GM21526 (cell line): ENCODE results near the gene BICD1.

Source experiments
- ATAC-seq: cut with Tn5 transposase; IDR thresholded peaks from one replicate; pipeline ENCODE4 v1.9.1; 2021; ENCODE audit warnings: moderate library complexity; ENCODE audit not compliant: unreplicated experiment, low FRiP score

BICD1 gene

DNA sequence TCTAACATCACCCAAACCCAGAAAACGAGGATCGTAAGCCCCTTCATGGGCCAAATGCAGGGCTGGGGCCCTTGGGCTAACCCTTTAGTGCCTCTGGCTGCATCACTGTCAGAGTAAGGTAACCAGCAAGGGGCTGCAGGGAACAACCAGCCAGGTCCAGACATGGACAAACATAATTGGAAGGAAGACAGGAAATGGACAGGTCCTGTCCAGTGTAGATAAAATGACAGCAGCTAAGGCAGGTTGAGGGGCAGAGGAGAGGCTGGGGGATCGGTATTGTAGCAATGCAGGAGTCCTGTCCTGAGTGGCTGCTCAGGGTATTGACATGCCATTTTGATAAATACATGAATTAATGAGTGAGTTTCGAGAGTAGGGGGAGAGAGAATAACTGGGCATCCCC lies 29.8 kb downstream of the BICD1 start:
- no peak for ATAC-seq

GRCh38 chr12:32139064-32139421 lies 32.4 kb downstream of the BICD1 start:
- ATAC-seq = peak; percentile 82

GRCh38 chr12:32140877-32141276 lies 34.2 kb downstream of the BICD1 start:
- ATAC-seq = no peak

DNA sequence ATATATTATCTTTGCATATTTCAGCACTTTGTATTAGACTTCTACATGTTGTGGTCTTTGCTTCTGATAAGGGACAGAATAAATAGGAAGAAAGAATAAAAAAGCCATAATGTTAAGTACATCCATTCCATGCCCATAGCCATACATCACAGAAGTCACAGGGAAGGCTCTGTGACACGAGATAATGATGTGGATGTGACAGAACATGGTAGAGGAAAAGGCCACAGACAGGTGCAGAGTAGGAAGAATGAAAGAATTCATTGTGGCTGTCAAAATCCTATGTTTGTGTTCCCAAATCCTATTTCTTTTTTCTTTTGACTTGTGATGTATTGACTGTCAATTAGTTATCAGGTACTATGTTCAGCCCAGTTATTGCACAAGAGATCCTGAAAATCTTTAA lies 38.4 kb downstream of the BICD1 start:
- ATAC-seq = no peak

DNA sequence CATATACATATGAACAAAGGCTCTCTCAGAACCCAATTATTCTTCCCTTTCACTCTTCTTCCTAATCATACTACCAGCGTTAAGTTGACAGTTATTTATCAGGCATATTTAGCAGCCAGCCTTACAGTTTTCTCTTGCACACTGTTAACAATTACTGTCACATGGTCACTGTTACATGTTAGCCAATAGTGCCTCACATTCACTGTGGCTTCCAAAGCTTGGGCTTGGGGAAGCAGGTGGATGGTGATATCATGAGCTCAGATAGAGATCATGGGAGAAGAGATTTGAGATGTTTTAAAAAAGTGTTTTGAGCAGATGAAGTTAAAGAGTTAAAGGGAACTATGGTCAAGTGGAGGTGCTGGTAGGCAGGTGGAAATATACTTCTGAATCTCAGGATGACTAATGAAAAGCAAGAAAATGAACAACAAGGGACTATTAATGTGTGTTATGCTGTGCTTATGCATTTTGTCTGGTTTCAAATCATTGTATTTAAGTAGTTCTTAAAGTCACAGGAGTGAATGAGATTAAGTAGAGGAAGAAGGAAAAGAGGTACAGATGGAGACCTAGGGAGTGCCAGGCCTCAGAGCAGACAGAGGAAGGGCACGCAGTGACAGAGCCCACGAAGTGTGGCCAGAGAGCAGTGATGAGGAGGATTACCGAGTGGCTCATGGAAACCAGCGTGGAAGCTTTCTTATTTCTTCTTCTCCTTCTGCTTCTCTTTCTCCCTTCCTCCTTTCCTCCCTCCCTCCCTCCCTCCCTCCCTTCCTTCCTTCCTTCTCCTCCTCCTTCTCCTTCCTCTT lies 39.6 kb downstream of the BICD1 start:
- ATAC-seq = peak; percentile 74

GRCh38 chr12:32148372-32148771 lies 41.7 kb downstream of the BICD1 start:
- ATAC-seq = no peak

DNA sequence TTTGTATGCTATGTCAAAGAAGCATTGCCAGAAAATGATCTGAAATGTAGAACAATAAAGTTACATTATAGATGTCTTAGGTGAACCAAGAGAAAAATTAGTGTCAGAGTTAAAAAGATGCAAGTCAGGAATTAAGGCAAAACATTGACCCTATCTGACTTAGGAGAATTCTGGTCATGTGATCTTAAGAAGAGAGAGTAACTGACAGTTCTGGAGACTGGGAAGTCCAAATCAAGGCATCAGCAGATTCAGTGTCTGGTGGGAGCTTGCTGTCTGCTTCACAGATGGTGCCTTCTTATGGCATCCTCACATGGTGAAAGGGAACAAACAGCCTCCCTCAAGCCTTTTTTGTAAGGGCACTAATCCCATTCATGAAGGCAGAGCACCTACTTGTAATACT lies 42.8 kb downstream of the BICD1 start:
- no peak for ATAC-seq

GRCh38 chr12:32151086-32151485 lies 44.4 kb downstream of the BICD1 start:
- no peak for ATAC-seq

DNA sequence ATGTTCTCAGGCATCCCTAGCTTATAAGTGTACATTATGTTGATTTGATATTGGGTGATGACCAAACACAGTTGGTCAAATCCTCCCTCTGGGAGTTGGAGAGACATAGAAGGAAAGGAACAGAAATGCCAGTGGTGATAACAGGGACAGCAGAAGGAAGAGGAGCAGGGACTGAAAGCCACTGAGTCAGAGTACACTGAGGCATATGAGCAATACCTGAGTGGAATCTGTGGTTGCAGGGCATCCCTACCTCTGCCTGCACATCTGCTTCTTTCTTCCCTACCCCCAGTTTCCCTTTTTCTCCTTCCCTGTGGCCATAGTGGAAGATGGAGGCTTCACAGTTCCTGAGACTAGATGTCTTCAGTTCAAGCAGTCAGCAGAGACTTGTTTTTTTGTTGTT lies 44.9 kb downstream of the BICD1 start:
- no peak for ATAC-seq

- no peak for ATAC-seq
Observed at GRCh38 chr12:32155041-32155440, 48.4 kb downstream of the BICD1 start.

- ATAC-seq = no peak
Observed at GRCh38 chr12:32155961-32156529, 49.4 kb downstream of the BICD1 start.

DNA sequence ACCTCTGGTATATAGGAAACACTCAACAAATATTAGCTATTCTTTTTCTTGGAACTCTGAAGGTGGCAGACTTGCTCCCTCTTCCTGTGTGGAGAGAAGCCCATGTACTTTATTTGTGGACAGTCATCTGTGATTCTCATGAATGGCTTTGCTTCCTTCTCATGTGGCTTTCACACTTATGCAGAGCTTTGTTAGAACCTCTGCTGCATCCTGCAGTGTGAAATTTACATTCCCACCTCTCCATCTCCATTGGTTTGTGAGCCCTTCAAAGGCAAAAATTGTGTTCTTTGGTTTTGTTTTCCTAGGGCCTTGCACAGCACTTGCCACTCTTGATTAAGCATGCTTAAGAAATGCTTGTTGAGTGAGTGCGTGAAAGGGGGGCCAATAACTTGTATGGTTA lies 51.9 kb downstream of the BICD1 start:
- ATAC-seq = no peak

- no peak for ATAC-seq
Observed at GRCh38 chr12:32159381-32159780, 52.7 kb downstream of the BICD1 start.

GRCh38 chr12:32159925-32160324 lies 53.3 kb downstream of the BICD1 start:
- ATAC-seq = no peak

DNA sequence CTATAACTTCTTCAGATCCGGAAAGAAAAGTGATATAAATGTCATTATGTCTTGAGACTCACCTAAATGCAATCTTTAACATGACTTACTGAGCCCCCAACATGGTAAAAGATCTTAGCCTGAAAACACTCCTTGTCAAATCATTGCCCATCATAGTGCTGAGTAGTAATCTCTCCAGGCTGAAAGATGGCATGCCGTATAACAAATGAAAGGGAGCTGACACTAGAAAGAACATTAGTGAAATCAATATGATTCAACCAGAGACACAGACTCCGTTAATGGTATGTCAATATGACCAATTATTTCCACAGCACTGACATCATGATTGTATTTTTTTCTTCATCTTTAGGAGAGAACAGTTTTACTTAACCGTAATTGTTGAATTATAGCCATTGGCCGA lies 54.4 kb downstream of the BICD1 start:
- no peak for ATAC-seq

DNA sequence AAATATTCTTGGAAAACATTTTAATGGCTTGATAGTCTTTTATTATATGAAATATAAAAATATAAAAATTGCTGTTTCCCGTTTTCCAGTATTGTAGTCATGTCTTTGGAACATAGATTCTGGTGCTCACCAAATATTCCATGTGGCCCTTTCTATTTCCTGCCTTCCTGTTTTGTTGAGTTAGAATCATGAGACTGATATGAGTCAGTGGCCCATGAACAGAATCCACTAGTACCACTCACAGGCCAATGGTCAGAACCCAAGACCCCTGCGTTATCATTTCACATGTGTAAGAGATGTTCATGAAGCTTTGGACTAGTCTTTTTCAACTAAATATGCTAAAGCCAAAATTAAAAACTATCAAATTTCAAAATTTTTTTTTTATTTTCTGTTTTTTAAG lies 56.9 kb downstream of the BICD1 start:
- ATAC-seq = no peak

- ATAC-seq = no peak
Observed at GRCh38 chr12:32166510-32166909, 59.9 kb downstream of the BICD1 start.

DNA sequence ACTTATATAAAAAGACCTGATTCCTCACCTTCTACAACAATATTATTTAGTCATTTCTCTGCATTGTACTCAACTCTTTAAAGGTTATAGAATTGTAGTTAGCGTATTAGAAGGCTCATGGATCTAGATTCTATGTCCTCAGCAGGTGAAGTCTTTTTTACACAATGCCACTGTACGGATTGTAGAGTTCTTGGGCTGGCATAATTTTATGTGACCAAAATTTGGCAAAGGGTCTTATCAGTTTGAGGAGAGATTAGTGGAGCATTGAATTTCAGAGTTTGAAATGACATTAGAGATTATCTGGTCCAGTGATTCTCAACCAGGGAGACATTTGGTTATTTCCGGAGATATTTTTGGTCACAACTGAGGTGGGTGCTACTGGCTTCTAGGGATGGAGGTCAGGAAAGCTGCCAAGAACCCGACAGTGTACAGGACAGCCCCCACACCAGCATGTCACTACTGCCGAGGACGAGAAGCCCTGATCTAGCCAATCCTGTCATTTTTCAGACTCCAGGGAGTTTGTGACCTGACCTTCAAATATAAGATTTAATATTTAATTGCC lies 63.9 kb downstream of the BICD1 start:
- no peak for ATAC-seq

DNA sequence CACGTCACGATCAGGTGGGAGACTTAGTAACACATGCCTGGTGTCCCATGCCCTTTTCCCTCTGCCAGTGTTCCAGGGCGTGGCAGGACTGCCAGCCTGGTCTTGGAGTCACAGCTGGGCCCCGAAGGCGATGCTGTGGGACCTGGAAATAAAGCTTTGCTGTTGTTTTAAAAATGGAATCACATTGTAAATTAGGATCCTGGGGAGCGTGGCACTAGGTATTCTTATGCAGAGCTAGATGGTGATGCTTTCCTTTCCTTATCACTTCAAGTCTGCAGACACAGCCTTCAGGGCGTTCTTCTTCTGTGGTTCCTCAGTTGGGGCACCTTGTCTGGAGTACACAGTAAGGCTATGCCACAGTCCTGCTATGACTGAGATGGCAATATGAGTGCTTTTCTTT lies 64.6 kb downstream of the BICD1 start:
- ATAC-seq = no peak

DNA sequence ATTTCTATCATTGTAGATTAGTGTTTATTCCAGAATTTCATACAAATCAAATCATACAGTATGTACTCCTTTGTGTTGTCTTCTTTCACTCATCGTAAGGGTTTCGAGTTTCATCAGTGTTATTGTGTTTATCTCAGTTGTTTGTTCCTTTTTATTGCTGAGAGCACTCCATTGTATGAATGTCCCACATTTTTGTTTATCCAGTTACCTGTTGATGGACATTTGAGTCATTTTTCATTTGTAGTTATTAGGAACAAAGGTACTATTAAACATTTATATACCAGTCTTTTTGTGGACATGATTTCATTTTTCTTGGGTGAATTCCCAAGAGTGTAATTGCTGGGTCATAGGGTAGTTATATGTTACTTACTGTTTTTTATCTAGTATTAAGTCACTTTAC lies 70.0 kb downstream of the BICD1 start:
- ATAC-seq = no peak

GRCh38 chr12:32178341-32179010 lies 71.8 kb downstream of the BICD1 start:
- ATAC-seq = no peak

DNA sequence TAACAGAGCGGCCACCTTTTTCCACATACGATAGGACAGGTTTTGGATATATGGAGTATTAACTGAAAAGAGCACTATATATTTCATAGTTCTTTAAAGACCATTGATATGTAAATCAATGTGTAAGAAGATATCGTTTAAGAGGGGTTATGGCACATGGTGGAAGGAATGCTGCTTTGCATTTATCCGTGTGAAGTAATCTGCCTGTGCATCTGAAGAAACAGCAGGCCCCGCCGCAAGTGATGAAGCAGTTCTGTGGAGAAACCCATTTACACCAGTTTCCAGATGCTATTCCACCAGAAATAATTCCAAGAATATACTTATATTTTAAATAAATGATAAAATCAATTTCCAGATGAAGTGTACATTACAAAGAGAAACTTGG lies 72.4 kb downstream of the BICD1 start:
- ATAC-seq = no peak
